Stimulated activated CD4-positive, alpha-beta T cell treated with anti-CD3 and anti-CD28 coated beads, Interleukin-2, amount 100 ng/mL, for 48 hours (primary cell): ENCODE measurements around the gene DNAH9.

ENCODE experiments used
- DNase-seq, 2 donors: peaks; one replicate each; pipeline ENCODE4 v3.0.0-alpha.2; 2020

DNAH9 gene

GRCh38 chr17:11990363-11990983, 392.2 kb downstream of the DNAH9 start:
- DNase-seq: no peak

DNA sequence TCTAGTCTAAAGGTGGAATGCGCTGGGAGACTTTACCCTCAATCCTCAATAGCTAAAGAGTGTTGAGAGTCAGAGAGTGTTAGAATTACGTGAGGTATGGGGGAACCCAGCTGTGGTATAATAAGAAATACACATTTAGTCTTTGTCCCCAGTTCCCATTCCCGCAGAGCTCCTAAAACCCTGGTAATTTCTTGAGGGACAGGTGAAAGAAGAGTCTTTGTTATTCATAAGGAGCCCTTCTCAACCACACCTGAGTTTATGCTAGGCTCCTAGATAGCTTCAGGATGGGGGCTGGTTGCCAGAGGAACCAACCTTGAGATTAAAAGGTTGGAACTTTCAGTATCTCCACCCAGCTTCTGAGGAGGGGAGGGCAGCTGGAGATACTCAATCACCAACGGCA, 393.2 kb downstream of the DNAH9 start:
- DNase-seq: no peak

GRCh38 chr17:11996722-11997146, 398.5 kb downstream of the DNAH9 start:
- DNase-seq: peak in 1 of 2 donors; percentile 34

DNA sequence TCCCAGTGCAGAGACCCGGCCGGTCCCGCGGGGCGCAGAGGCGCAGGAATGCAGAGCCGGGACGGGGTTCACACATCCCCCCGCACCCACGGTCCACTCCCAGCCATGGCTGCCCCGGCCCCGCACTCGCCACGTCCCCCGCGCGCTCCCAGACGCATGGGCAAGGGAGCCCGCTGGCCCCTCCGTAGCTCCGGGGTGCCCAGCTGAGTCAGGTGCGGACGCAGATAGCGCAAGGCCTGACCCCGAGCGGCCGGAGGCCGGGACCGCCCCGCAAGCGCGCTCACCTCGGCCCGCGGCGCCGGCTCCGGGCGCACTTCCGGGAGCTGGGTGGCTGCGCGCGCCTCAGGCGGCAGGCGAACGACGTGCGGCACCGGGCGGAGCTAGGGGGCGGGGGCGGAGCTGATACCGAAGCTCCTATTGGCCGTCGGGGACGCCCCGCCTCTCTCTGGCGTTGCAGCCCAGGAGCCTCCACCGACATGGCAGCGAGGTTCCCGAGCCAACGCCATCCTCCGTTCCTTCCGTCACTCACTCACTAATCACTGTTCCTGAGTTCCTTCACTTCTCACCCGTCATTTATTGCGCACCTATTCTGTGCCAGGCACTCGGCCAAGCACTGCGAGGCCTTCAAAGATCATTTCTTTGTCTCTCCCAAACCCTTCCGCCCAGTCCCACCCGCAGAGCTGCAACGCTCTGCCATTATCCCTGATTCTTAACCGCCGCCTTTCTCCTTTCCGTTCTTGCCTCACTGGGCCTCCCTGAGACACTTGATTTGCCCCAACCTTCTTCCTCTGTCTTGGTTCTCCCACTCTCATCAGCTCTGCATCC, 399.1 kb downstream of the DNAH9 start, which contains the start of gene ZNF18:
ZNF18 (minus strand) TSS at position 329 of the 825 bp plus-strand sequence. CDS start 4,646 bp downstream, outside the sequence.
- DNase-seq: peak; percentile 91 to 92

DNA sequence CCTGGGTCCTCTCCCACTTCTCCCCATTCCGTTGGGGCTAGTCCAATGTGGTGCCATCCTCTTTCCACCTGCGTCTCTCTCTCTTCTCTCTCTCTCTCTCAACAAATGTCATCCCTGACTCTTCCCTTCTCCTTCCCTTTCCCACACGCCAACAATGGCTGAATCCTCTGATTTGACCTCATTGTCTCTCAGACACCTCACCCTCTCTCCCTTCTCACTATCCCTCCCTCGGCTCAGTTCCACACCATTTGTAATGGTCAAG, 399.6 kb downstream of the DNAH9 start:
- no peak for DNase-seq

DNA sequence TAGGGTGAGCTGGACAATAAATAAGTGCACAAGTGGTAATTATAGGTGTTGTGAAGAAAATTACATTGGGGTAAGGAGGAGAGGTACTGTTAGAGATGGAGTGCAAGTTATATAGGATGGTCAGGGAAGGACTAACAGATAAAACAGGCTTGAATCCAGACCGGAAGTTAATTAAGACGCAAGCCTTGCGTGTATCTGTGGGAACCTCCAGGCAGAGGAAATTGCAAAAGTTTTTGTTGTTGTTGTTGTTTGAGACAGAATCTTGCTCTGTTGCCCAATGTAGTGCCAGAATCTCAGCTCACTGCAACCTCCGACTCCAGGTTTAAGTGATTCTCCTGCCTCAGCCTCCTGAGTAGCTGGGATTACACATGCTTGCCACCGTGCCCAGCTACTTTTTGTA, 401.4 kb downstream of the DNAH9 start:
- DNase-seq: no peak

DNA sequence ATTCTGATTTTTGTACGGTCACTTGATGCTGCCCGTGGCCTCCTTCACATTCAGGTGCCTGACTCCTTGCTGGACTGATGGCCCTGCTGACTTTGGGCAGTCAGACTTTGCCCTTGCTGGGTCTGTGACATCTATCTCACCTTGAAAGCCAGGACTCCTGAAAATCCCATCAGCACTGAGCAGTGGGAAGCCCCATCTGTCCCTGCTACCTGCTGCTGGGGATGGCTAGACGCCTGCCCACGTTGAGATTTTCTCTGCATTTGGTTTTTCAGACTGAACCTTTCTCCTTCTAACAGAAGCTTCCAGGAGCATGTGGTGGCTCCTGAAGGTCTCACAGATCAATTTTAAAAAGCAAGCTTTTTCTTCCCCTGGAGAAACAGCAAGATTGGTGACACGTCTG, 409.2 kb downstream of the DNAH9 start:
- DNase-seq: no peak
